Left lung (tissue), 10 donors: ENCODE results near the gene PXDC1. TPM values are rescaled to one million over a fixed set of nuclear protein-coding genes. Genes with fewer than 3 reads are reported as not detected.
A peak's percentile ranks its signal among the peaks of the same experiment; 100 is the strongest.
"Not testable (repeated sequence)": the region's sequence is repeated elsewhere in the genome, so short reads cannot be mapped to it uniquely, and the experiment has no call there.

Experiments used
- ATAC-seq: fragments of 200-7000 bp; cut with Tn5 transposase; one replicate; pipeline ENCODE4 v1.9.1; 2020; ENCODE audit warnings: moderate library complexity
- DNase-seq, 4 donors: peaks; one replicate each; pipeline ENCODE4 v3.0.0-alpha.2; 2013 to 2020
- H3K27ac ChIP-seq, 2 donors: fragments of 200-600 bp; sonication (generic) in 1 of 2; one replicate each; pipeline versions ENCODE4 v1.5.0 to v1.8.0; 2020 to 2021
- H3K27me3 ChIP-seq, 2 donors: fragments of 200-600 bp; sonication (generic) in 1 of 2; one replicate each; pipeline versions ENCODE4 v1.5.0 to v1.8.0; 2020 to 2021
- H3K36me3 ChIP-seq, 2 donors: fragments of 200-600 bp; sonication (generic) in 1 of 2; one replicate each; pipeline versions ENCODE4 v1.5.0 to v1.8.0; 2020 to 2021
- H3K4me1 ChIP-seq, 2 donors: fragments of 200-600 bp; one replicate each; pipeline ENCODE4 v1.8.0; 2021
- H3K4me3 ChIP-seq, 2 donors: fragments of 200-600 bp; sonication (generic) in 1 of 2; one replicate each; pipeline versions ENCODE4 v1.5.0 to v1.8.0; 2020 to 2021; ENCODE audit warnings: mild to moderate bottlenecking in 1 of 2
- H3K9me3 ChIP-seq, 2 donors: fragments of 200-600 bp; sonication (generic) in 1 of 2; one replicate each; pipeline versions ENCODE4 v1.5.0 to v1.8.0; 2020 to 2021
- CTCF ChIP-seq, 2 donors: fragments of 200-600 bp; sonication (generic) in 1 of 2; IDR thresholded peaks; one replicate each; pipeline versions ENCODE4 v1.5.0 to v1.8.0; 2021; ENCODE audit warnings: antibody characterized with exemption in 2 of 2
- intact Hi-C, 2 donors: fragments of 100-400 bp; cut with DNase I; formaldehyde crosslinking; loops; one replicate each; pipeline versions ENCODE4 v1.11.2 to v1.14.2; 2022
- polyA plus RNA-seq, 6 donors: library from polyadenylated mRNA; unstranded; fragments of 120-200 nt; gene quantifications; one replicate each; pipeline ENCODE4 v1.2.1, GENCODE V29; 2013; ENCODE audit not compliant: insufficient read length in 6 of 6
- total RNA-seq, 2 donors: library from RNA; stranded (reverse); fragmentation: NEBNext Ultra II Directional; extraction: Animal tissue kit (Norgen Biotek cat#: 25700); gene quantifications; one replicate each; pipeline ENCODE4 v1.2.1, GENCODE V29; 2021
- donor health status: DM: no; HTN: yes; CAD: no.
- donor health status: DM: no; HTN: no; CAD: no.

The PXDC1 gene
- total and polyA plus RNA-seq, 8 donors, result 11.0 to 50.8 (median 15.8) TPM

GRCh38 chr6:3775386-3775785 is 23.9 kb upstream of the PXDC1 start:
- TF ChIP-seq CTCF (IDR thresholded peaks at IDR 0.05), result no peak
- Histone ChIP-seq H3K4me3 (no peak overlapping the region), H3K4me1 (no peaks in the 10 kb centered on the region), H3K9me3 (no peaks in the 10 kb centered on the region), H3K27ac (no peak overlapping the region), H3K36me3 (no peaks in the 10 kb centered on the region), H3K27me3 (no peaks in the 10 kb centered on the region)
- no peak for ATAC-seq
- no peak for DNase-seq
- intact Hi-C loops, result no loop called here

GRCh38 chr6:3773678-3774298 is 22.3 kb upstream of the PXDC1 start:
- intact Hi-C loops, result no loop called here
- DNase-seq, result peak in 1 of 4 donors; percentile 76
- Histone ChIP-seq H3K9me3 (no peaks in the 10 kb centered on the region), H3K4me1 (no peaks in the 10 kb centered on the region), H3K27me3 (no peaks in the 10 kb centered on the region), H3K36me3 (no peaks in the 10 kb centered on the region), H3K27ac (no peak overlapping the region), H3K4me3 (no peak overlapping the region)
- no peak for TF ChIP-seq CTCF (IDR thresholded peaks at IDR 0.05)
- peak; percentile 23 for ATAC-seq

GRCh38 chr6:3772127-3772999 is 20.9 kb upstream of the PXDC1 start:
- H3K27me3 ChIP-seq, H3K4me1 ChIP-seq, H3K36me3 ChIP-seq, H3K27ac ChIP-seq, ATAC-seq, DNase-seq, intact Hi-C loops, H3K9me3 ChIP-seq, H3K4me3 ChIP-seq: not testable (repeated sequence)

GRCh38 chr6:3771407-3772011 is 20.0 kb upstream of the PXDC1 start:
- DNase-seq, result no peak
- ATAC-seq, result no peak
- Histone ChIP-seq H3K9me3 (no peaks in the 10 kb centered on the region), H3K4me1 (peaks cover 0 to 5% of the 10 kb centered on the region in 2 donors), H3K27me3 (no peaks in the 10 kb centered on the region), H3K36me3 (no peaks in the 10 kb centered on the region), H3K4me3 (no peak overlapping the region), H3K27ac (no peak overlapping the region)
- no peak for TF ChIP-seq CTCF (IDR thresholded peaks at IDR 0.05)
- intact Hi-C loops, result no loop called here

GRCh38 chr6:3770023-3770720 is 18.7 kb upstream of the PXDC1 start:
- intact Hi-C loops, result no loop called here
- no peaks in the 10 kb centered on the region for H3K9me3 ChIP-seq
- no peak for ATAC-seq
- DNase-seq, result no peak
- no peaks in the 10 kb centered on the region for H3K36me3 ChIP-seq
- TF ChIP-seq CTCF (IDR thresholded peaks at IDR 0.05), result no peak
- no peak overlapping the region for H3K4me3 ChIP-seq
- H3K27me3 ChIP-seq, result no peaks in the 10 kb centered on the region
- H3K4me1 ChIP-seq, result peaks cover 0 to 5% of the 10 kb centered on the region in 2 donors
- no peak overlapping the region for H3K27ac ChIP-seq
